Ascending aorta (tissue), 2 donors: Measurements from ENCODE around the gene PTPMT1. TPM values are rescaled to one million over a fixed set of nuclear protein-coding genes. Genes with fewer than 3 reads are reported as not detected.
"Not testable (repeated sequence)": the region's sequence is repeated elsewhere in the genome, so short reads cannot be mapped to it uniquely, and the experiment has no call there.

Experiments
- DNase-seq, 2 donors: peaks; one replicate each; pipeline ENCODE4 v3.0.0-alpha.2; 2019; ENCODE audit warnings: low spot score in 2 of 2
- H3K27ac ChIP-seq, 2 donors: fragments of 200-600 bp; sonication (generic); one replicate each; pipeline ENCODE4 v1.5.1; 2016 to 2017; ENCODE audit warnings: mild to moderate bottlenecking in 1 of 2
- H3K27me3 ChIP-seq: fragments of 200-600 bp; sonication (generic); one replicate; pipeline ENCODE4 v1.5.1; 2017
- H3K36me3 ChIP-seq, 2 donors: fragments of 200-600 bp; sonication (generic); one replicate each; pipeline ENCODE4 v1.5.1; 2016
- H3K4me1 ChIP-seq, 2 donors: fragments of 200-600 bp; sonication (generic); one replicate each; pipeline ENCODE4 v1.5.1; 2016 to 2017; ENCODE audit warnings: mild to moderate bottlenecking in 1 of 2
- H3K4me3 ChIP-seq, 2 donors: fragments of 200-600 bp; sonication (generic); one replicate each; pipeline ENCODE4 v1.5.1; 2016 to 2017; ENCODE audit warnings: mild to moderate bottlenecking in 1 of 2
- H3K9me3 ChIP-seq, 2 donors: fragments of 200-600 bp; sonication (generic); one replicate each; pipeline ENCODE4 v1.5.1; 2016
- CTCF ChIP-seq, 3 experiments: fragments of 200-600 bp in 2 of 3; fragments of 450-650 bp in 1 of 3; sonication (generic) in 2 of 3; IDR thresholded peaks; one replicate each; pipeline ENCODE4 v1.5.1; 2016 to 2019; ENCODE audit warnings: antibody characterized with exemption in 3 of 3, mild to moderate bottlenecking in 1 of 3, moderate library complexity in 1 of 3
- intact Hi-C: fragments of 100-400 bp; cut with DNase I; formaldehyde crosslinking; loops from one replicate; pipeline ENCODE4 v1.15.1; 2023
- total RNA-seq: library from RNA; depleted of rRNA; stranded (reverse); fragments of >200 nt; gene quantifications from one replicate; pipeline ENCODE4 v1.1.0, GENCODE V29; 2016

Gene PTPMT1
- total RNA-seq, 1 donor from 2014 or later, result 215 TPM

GRCh38 chr11:47551086-47551485, 14.3 kb upstream of the PTPMT1 start:
- Histone ChIP-seq H3K27ac (peak overlapping the region in 1 of 2 donors; percentile 88), H3K9me3 (no peaks in the 10 kb centered on the region), H3K4me1 (peaks cover 0 to 28% of the 10 kb centered on the region in 2 donors), H3K36me3 (no peaks in the 10 kb centered on the region), H3K4me3 (peak overlapping the region; percentile 84 to 91), H3K27me3 (no peaks in the 10 kb centered on the region)
- DNase-seq, result no peak
- intact Hi-C loops, result loop anchor here (5.0 kb wide), 2 partner anchors 39 to 84 kb away; no protein-coding TSS in a partner anchor
- no peak for TF ChIP-seq CTCF (IDR thresholded peaks at IDR 0.05)

GRCh38 chr11:47552056-47552565, 13.3 kb upstream of the PTPMT1 start:
- no peak for DNase-seq
- H3K4me3 ChIP-seq, result peak overlapping the region; percentile 84 to 91
- no peak for TF ChIP-seq CTCF (IDR thresholded peaks at IDR 0.05)
- H3K27me3 ChIP-seq, result no peaks in the 10 kb centered on the region
- peaks cover 0 to 28% of the 10 kb centered on the region in 2 donors for H3K4me1 ChIP-seq
- H3K27ac ChIP-seq, result peak overlapping the region; percentile 88 to 89
- H3K36me3 ChIP-seq, result no peaks in the 10 kb centered on the region
- intact Hi-C loops, result loop anchor here (2.0 to 5.0 kb wide), 4 partner anchors 19 to 85 kb away; partner anchors contain the start of genes KBTBD4 and NDUFS3
- H3K9me3 ChIP-seq, result no peaks in the 10 kb centered on the region

GRCh38 chr11:47552566-47553405, 12.6 kb upstream of the PTPMT1 start, which contains the start of gene CELF1:
Gene CELF1 (minus strand): TSS chr11:47553132. CDS start chr11:47499523, 53,609 bp downstream.
- TF ChIP-seq CTCF (IDR thresholded peaks at IDR 0.05), result peak; percentile 67 to 97 (median 71)
- peak; percentile 46 to 95 for DNase-seq
- Histone ChIP-seq H3K27me3 (no peaks in the 10 kb centered on the region), H3K9me3 (no peaks in the 10 kb centered on the region), H3K4me3 (peak within 1 kb of the TSS; percentile 84 to 91), H3K4me1 (peaks cover 0 to 26% of the 10 kb centered on the region in 2 donors), H3K36me3 (no peaks in the 10 kb centered on the region), H3K27ac (peak within 1 kb of the TSS; percentile 88 to 89)
- intact Hi-C loops, result loop anchor here (1.0 to 5.0 kb wide), 5 partner anchors 20 to 126 kb away; partner anchors contain the start of genes KBTBD4, NDUFS3 and PSMC3

- peaks cover 0 to 24% of the 10 kb centered on the region in 2 donors for H3K4me1 ChIP-seq
- no peaks in the 10 kb centered on the region for H3K9me3 ChIP-seq
- intact Hi-C loops, result loop anchor here (1.0 to 5.0 kb wide), 5 partner anchors 21 to 127 kb away; partner anchors contain the start of genes KBTBD4, NDUFS3 and PSMC3
- H3K27ac ChIP-seq, result peak overlapping the region; percentile 26 to 67
- no peaks in the 10 kb centered on the region for H3K27me3 ChIP-seq
- TF ChIP-seq CTCF (IDR thresholded peaks at IDR 0.05), result no peak
- H3K36me3 ChIP-seq, result no peaks in the 10 kb centered on the region
- DNase-seq, result no peak
- H3K4me3 ChIP-seq, result peak overlapping the region; percentile 84 to 91
Measured at GRCh38 chr11:47553406-47553743, 12.0 kb upstream of the PTPMT1 start.

- H3K36me3 ChIP-seq, H3K4me1 ChIP-seq, H3K27ac ChIP-seq, H3K4me3 ChIP-seq, H3K9me3 ChIP-seq, DNase-seq, intact Hi-C loops, H3K27me3 ChIP-seq: not testable (repeated sequence)
Measured at GRCh38 chr11:47557004-47557403, 8.4 kb upstream of the PTPMT1 start.

- DNase-seq, result no peak
- Histone ChIP-seq H3K4me1 (no peaks in the 10 kb centered on the region), H3K9me3 (no peaks in the 10 kb centered on the region), H3K36me3 (no peaks in the 10 kb centered on the region), H3K27me3 (no peaks in the 10 kb centered on the region), H3K4me3 (no peak overlapping the region), H3K27ac (no peak overlapping the region)
- intact Hi-C loops, result no loop called here
- TF ChIP-seq CTCF (IDR thresholded peaks at IDR 0.05), result no peak
Measured at GRCh38 chr11:47558695-47559094, 6.7 kb upstream of the PTPMT1 start.
